SH-SY5Y (cell line): ENCODE data around the gene SHISA6.

Experiments
- GATA2 ChIP-seq: IDR thresholded peaks from 2 replicates; pipeline ENCODE4 v1.6.1; 2011; ENCODE audit warnings: mild to moderate bottlenecking, low read depth, low read length
- GATA3 ChIP-seq: IDR thresholded peaks from 2 replicates; pipeline ENCODE4 v1.6.1; 2011; ENCODE audit warnings: low read depth, mild to moderate bottlenecking, low read length, moderate library complexity

Gene SHISA6

DNA sequence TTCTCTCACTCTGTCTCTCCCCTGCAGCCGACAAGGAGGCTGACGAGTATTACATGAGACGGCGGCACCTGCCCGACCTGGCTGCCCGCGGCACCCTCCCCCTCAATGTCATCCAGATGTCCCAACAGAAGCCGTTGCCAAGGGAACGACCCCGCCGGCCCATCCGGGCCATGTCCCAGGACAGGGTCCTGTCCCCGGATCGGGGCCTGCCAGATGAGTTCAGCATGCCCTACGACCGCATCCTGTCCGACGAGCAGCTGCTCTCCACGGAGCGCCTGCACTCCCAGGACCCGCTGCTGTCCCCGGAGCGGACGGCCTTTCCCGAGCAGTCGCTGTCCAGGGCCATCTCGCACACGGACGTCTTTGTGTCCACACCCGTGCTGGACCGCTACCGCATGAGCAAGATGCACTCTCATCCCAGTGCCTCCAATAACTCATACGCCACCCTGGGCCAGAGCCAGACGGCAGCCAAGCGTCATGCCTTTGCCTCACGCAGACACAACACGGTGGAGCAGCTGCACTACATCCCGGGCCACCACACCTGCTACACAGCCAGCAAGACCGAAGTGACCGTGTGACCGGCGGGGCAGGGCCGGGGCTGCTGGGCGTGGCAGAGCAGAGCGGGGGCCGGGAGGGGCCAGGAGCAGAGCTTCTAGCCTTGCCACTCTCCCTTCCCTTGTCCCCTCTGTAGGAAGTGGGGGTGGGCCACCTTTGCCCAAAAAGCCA lies 316.9 kb downstream of the SHISA6 start:
- TF ChIP-seq GATA3 (no peak), GATA2 (no peak)

DNA sequence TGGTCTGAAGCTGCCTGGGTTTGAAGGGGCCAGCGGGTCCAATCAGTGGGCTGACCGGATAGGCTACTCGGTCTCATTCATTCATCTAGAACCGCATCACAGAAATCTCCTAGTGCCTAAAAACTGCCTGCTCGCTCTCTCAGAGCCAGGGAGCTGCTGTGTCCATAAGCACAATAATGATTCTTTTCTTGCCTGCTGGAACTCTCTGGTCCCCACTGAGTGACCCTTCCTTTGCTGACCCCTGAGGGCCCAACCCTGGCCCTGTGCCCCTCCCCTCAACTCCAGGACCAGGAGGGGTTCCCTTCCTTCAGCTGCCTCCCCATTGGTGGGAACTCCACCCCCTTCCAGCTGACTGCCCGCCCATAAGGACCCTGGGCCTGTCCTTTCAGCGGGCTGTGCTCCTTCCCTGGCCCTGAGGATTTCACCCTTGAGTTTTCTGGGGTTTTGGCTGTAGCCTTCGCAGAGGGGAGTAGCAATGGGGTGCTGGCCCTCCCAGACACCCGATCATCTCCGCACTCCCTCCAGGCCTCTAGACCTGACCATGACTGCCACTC lies 317.7 kb downstream of the SHISA6 start:
- TF ChIP-seq GATA2 (no peak), GATA3 (no peak)

DNA sequence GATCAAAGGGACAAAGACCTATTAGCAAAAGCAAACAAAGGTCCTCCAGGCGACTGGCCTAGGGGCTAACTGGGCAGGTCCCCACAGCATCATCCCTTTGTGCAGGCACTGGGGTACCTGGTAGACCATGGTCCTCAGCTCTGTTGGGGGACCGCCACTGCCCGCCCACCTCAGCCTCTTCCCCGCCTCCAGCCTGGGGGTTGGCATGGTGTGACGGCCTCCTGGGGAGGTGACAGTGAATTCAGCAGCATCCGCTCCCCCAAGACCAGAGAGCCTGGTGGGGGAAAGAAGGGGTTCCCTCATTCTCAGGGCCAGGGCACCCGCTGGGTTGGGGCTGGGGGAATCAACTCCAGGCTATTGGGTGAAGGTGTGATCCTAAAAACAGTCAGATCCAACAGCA lies 318.6 kb downstream of the SHISA6 start:
- no peak for TF ChIP-seq GATA3
- no peak for TF ChIP-seq GATA2

DNA sequence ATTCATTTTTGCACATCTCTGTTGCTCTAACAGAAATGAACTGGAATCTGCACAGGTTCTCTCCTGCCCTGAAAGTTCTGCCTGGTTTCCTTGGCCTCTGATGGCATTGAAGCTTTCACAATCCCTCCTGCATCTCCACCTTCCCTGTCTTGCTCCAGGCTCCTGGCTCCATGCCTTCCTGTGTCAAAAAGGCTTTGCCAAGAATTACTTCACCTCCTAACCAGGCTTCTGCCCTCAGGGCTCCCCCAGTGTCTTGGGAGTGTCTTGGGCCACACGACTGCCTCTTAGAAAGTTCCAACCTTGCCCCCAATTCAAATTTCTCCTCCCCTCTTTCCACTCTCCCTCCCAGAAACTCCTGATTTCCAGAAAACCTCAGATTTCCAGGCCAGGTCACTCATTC lies 320.3 kb downstream of the SHISA6 start:
- TF ChIP-seq GATA2, result no peak
- TF ChIP-seq GATA3, result no peak

DNA sequence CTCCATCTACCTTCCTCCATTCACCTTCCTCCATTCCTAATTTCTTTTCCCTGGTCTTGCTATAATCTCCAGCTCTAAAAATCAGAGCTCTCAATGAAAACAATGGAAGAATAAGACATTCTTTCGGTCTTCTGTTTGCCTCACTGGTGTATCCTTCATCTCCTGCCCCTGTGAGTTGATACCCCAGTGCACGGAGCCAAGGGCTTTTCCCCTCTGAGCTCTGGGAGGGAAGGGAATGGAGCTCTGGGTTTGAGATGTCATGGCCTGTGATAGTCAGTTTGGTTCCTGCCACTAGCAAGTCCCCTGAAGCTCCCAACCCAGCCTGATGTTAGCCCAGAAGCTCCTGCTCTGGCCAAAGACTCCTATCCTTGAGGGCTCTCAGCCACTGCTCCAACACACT lies 320.7 kb downstream of the SHISA6 start:
- TF ChIP-seq GATA3 (no peak), GATA2 (no peak)

DNA sequence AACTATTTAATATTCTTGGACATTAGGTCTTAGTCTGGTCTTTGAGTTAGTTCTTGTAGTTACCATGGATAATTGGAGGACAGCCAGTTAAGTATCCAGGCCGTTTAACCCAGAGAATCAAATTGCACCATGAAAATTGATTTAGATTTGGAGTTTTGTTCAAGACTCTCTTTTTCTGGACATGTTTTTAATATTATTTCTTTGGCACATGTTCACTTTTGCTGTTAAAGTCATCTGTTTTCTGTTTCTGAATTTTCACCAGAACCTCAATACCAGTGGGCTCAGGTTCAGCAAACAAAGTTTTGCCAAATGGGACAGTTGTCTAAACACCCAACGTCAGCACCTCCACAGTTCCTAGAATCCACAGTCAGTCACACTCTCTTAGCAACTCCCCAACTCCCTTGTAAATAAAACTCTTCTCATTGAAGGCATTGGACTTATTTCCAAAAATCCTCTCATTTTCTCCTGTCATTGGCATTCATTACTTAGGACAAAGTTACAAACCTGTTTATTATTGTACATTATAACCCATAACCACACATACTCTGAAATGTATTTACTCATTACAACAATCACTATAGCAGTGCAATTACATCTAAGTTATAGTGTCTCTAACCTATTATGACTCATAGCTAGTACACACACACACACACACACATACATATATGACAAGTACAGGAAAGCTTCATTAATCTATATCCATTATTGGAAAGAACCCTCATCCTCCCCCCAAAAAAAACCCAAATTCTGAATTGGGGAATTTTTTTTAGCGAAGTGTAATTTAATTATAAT lies 323.8 kb downstream of the SHISA6 start:
- TF ChIP-seq GATA3 (no peak), GATA2 (no peak)

DNA sequence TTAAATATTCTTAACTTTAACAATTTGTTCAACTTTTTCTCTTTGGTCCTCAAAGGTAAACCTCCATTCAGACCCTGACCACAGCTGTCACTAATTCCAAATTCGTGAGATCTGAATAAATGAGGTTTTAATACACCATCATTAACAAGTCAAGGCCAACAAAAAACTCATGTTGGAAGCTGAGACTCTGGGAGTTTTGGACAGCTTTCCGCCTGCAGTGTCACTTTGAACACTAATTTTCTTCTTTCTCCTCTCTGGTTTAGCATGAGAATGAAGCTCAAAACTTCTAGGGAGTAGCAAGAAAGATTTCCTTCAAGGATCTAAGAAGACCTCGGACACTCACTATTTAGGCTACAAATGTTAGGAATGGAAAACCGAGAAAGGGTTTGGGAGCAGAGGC lies 324.6 kb downstream of the SHISA6 start:
- TF ChIP-seq GATA3 (no peak), GATA2 (no peak)

DNA sequence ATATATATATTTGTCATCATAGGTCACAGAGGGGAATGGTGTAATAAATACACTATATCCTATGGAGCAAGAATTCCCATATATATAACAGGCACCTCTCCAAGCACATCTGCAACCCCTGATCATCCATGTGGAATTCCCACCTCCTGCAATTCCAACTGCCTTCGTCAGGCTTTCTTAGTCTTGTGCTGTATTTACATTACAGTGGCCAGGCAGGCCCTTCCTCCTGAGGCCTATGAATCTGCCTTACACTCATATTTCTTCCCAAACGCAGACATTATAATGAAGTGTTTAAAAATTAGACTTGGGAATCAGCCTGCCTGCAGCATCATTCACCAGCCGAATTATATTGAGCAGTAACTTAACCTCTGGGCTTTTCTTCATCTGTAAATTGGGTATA lies 338.0 kb downstream of the SHISA6 start:
- no peak for TF ChIP-seq GATA2

DNA sequence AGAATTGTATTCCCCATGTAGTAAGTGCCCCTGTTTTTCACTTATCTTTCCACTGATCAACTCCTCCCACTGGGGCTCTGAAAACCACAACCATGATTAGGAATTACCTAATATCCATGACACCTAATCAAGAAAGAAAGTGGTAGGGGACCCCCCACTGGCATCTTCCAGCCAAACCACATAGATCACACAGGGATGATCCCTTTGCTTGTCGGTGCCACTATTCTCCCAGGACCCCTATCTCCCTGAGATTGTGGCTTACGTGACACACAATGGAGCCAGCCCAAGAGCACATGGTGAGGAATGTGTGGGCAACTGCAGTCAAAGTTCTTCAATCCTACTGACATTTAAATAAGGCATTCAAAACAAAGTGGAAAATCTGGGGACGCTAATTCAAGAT lies 339.7 kb downstream of the SHISA6 start:
- TF ChIP-seq GATA2 (no peak), GATA3 (no peak)

DNA sequence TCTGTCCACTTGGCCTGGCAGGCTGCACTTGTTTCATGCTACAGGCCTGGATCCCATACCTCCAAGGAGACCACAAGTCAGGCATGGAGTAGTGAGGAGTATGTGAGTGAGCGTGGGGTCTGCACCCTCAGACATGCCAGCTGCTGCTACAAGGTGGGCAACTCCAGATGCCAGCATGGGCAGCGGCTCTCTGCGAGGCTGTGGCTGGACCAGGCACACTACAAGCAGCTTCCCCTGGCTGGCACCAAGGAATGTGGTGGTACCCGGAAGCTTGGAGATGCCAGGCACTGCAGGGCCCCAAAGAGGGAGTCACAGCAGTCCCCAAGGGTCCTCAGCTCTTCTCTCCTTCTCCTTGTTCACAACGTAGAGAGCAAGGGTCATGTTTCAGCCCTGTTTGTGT lies 341.2 kb downstream of the SHISA6 start:
- TF ChIP-seq GATA3 (no peak), GATA2 (no peak)

DNA sequence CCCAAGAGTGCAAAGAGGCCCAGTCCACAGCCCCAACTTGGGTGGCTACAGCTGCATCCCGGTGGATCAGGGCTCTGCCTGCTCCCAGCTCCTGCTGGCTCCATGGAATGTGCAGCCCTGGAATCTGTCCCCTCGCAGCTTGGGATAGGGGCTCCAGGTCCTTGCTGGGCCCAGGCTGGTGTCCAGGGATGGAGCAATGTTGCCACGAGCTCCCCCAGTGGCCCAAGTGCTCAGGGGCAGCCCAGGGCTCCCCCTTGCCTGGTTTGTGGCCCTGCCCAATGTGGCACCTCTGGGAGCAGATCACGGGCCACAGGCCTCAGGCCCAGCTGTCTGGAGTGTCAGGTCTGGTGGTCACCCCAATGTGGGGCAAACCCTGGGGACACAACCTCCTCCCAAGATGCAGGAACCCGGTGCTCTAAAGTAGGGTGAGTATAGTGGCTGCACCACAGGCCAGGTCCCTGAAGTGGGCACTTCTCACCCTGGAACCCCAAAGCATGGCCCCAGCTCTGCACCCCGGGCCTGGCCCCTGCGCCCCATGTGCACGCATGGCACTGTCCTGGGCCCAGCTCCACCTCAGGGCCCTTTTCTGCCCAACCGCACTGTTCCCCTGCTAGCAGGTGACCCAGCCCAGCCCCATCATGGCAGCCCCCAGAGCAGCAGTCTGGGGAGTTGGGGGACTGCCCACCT lies 342.4 kb downstream of the SHISA6 start:
- TF ChIP-seq GATA2 (no peak), GATA3 (no peak)

DNA sequence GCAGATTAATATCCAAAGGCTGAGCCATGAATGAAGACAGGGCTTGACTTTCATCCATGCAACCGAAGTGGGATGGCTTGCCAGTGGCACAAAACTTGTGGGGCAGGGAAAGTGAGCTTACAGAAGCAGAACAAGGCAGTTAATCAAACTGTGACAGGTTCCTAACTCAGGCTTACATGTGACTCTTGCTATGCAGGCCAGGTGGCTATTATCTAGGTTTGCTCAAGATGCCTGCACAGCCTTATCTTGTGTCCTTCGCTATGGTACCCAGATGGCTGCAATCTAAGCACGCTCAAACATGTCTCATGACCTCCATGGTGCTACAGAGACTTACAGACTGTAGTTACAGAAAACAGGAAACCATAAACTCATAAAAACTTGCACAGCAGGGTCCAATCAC lies 348.7 kb downstream of the SHISA6 start:
- TF ChIP-seq GATA3 (no peak), GATA2 (no peak)

DNA sequence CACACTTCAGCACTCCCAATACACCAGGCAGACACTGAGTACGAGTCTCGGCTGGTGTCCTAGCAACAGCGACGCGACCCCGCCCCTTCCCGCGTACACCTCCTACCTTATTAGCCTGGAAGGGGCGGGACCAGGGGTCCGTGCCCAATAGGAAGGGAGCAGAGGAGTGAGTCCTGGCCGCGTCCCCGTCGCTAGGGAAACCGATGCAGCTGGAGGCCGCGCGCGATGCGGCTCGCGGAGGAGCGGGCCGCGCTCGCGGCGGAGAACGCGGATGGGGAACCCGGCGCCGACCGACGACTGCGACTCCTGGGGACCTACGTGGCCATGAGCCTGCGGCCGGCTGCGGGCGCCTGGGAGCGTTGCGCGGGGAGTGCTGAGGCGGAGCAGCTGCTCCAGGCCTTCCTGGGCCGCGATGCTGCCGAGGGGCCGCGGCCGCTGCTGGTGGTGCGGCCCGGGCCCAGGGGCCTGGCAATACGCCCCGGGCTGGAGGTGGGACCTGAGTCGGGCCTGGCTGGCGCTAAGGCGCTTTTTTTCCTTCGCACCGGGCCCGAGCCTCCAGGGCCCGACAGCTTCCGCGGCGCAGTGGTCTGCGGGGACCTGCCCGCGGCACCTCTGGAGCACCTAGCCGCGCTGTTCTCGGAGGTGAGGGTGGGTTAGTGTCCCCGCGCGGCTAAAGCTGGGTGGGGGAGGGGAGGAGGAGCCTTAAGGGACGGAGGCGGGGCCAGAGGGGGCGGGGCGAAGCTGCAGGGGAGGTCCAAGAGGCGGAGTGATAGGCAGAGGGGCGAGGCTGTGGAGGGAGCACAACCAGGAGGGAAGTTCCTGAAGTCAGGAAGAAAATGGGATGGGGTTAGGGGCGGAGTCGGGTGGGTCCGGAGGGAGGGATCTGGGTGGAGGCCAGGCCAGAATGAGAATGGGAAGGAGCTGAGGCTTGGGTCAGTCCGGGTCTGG lies 357.5 kb downstream of the SHISA6 start, which contains the start of gene DNAH9:
DNAH9 (plus strand) TSS at position 197 of the 948 bp plus-strand sequence; CDS start at position 226, 29 bp downstream.
- no peak for TF ChIP-seq GATA2
- TF ChIP-seq GATA3, result no peak
